ENCODE measurements around the gene PKNOX2.

The PKNOX2 gene

GRCh38 chr11:125360066-125360465 lies 195.5 kb downstream of the PKNOX2 start:
- no peak for DNase-seq (ENCODE audit: low read depth)

GRCh38 chr11:125364121-125364826 lies 199.7 kb downstream of the PKNOX2 start:
- DNase-seq (ENCODE audit: low read depth), result no peak

- DNase-seq (ENCODE audit: low read depth), result no peak
Observed at GRCh38 chr11:125365196-125365931, 200.8 kb downstream of the PKNOX2 start.

DNA sequence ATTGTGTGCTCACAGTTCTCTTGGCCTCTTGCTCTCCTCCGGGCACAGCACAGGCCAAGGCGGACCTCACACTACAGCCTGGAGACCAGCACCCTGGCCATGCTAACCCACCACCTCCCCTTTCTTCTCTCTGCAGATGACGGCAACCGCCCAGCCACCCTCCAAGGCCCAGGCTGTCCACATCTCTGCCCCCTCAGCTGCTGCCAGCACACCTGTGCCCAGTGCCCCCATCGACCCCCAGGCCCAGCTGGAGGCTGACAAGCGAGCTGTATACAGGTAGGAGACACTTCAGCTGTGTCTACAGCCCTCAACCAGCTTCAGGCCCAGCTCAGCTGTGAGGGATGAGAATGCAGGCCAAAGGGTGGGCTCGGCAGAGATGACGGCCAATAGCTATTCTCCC lies 203.2 kb downstream of the PKNOX2 start:
- DNase-seq (ENCODE audit: low read depth), result no peak

DNA sequence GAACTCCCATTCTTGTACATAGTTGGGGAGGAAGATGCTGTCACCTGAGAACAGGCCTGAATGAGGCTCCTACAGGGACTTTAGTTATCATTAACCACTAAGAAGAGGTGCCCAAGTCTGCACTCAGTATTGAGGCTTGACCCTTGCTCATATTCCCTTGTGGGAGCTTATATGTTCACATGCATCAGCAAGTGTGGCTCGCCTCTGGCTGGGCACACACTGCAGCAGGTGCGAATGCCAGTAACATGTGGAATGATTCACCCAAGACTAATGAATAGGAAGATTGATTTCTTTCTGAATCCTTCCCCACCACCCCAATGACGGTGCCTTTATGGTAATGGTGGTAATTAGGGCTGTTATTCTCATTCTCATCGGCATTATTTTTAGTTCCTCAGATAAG lies 204.2 kb downstream of the PKNOX2 start:
- DNase-seq (ENCODE audit: low read depth), result no peak

DNA sequence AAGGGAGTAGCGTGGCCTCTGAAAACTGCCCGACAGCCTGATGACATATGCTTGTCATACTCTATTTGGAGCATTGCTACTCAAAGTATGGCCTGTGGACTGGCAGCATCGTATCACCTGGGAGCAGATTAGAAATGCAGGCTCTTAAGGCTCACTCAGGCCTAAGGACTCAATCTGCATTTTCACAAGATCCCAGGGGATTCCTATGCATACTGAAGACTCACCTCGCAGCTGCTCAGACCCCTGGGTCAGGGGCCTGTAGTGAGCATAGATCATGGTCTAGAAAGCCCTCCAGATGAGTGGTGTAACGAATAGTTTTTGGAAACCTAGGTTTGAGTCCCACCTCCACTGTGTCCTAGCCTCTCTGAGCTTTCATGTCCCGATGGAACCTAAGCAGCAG lies 205.3 kb downstream of the PKNOX2 start:
- DNase-seq (ENCODE audit: low read depth), result no peak

DNA sequence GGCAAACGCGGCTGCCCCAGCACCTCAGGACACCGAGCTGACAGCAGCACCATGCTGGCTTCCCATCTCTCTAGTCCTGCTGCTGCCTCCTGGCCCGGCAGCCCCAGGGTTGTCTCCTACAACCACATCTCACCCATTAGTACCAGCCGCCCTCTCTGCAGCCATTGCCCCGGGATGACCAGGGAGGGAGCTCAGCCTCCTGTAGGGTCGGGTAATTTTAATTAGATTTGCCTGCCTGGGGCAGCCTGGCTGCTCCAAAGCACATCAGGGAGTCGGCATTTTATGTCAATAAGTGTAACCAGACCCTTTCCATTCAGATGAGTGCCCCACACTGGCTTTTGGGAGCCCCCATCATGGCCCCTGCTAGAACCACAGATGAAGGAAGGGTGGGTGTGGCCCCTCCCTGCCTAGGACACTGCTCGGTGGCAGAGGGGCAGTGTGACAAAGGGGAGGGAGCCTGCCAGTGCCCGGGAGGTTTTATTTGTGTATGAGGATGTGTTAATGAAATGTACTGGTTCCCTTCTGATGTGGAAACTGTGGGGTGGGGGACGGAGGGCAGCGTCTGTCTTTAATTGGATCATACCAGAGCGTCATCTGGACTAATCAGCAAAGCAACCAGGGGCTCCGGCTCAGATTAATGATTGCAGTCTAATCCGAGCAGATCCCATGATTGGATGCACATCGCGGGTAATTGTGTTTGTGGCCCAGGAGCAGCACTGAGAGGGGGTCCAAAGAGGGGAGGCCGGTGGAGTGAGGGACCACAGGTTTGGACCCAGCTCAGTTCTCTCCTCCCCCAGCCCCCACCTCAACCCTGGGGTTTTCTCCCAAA lies 206.2 kb downstream of the PKNOX2 start:
- no peak for DNase-seq (ENCODE audit: low read depth)

GRCh38 chr11:125371431-125371935 lies 206.9 kb downstream of the PKNOX2 start:
- no peak for DNase-seq (ENCODE audit: low read depth)

DNA sequence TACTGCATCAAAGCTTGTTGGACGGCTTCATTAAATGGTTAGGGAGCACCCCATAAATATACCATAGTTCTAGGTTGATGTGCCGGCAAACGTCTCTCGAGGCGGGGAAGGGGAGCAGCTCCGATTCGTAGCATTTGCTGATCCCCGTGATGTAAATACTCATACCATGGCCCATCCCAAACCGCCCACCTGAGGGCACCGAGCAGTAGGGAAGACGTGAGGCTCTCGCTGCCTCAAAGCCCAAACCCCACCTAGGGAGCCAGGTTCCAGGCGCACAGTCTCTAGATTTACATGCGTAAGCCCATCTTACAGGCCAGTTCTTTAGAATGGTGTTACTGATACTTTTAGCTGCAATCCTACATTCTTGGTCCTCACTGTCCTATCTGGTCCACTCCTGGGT lies 207.5 kb downstream of the PKNOX2 start:
- no peak for DNase-seq (ENCODE audit: low read depth)

DNA sequence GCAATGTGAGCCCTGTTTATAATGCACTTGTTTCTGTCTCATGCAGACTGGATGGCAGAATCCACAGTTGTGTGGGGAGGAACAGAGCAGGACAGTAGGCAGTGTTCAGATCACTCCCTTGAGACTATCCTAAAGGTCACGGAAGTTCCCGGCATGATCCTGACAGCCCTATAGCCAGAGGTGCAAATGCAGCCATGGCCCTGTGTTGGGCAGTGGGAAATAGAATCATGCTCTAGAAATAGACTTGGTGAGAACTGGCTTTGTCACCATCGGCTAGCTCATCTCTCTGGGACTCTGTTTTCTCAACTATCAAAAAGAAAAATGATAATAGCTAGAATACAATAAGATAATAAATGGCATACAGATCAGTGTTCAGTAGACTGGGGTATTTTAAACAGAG lies 208.4 kb downstream of the PKNOX2 start:
- DNase-seq (ENCODE audit: low read depth), result no peak

DNA sequence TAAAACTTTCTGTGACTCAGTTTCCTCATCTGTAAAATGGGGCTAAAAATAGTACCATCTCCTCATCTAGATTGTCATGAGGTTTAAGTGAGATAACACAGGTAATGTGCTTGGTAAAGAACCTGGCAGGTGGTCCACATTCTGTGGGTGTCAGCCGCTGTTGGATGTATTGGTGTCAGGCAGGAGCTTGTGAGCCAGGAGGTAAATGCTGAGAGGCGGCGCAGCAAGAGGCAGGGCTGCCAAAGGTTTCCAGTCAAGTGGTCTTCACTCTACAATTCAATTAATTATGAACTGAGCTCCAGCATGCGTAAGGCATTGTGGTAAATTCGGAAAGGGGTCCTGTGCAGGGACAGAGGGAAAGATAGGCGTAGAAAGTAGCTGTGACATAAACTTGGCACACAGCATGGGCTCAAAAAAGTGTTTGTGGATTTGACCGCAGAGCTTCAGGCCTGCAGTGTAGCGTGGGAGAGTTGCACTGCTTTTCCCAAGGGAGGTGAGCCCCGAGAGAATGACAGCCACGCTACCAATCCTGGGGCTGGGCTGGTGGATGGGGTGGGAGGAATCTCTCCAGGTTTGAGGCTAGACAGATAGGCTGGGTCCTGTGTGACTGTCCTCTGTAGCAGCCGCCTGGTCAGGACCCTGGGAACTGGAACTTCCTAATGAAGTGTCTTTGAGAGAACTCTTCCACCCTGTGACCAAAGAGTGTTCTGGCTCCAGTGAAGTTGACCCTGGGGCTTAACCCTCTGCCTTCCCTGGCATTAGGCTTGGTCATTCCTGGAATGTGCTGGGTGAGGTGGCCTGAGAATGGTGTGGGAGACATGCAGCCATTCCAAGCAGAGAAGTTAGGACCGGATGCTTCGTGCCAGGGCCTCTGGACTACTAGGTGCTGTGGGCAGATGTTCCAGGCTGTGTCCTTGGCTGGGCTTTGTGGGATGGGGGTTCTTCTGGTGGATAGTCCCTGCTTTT lies 209.2 kb downstream of the PKNOX2 start:
- no peak for DNase-seq (ENCODE audit: low read depth)

GRCh38 chr11:125374398-125374797 lies 209.8 kb downstream of the PKNOX2 start:
- no peak for DNase-seq (ENCODE audit: low read depth)

- no peak for DNase-seq (ENCODE audit: low read depth)
Observed at GRCh38 chr11:125375146-125375545, 210.6 kb downstream of the PKNOX2 start.

- DNase-seq (ENCODE audit: low read depth), result no peak
Observed at GRCh38 chr11:125376117-125376516, 211.6 kb downstream of the PKNOX2 start.

GRCh38 chr11:125376856-125377255 lies 212.3 kb downstream of the PKNOX2 start:
- no peak for DNase-seq (ENCODE audit: low read depth)

- no peak for DNase-seq (ENCODE audit: low read depth)
Observed at GRCh38 chr11:125378083-125378482, 213.5 kb downstream of the PKNOX2 start.

DNA sequence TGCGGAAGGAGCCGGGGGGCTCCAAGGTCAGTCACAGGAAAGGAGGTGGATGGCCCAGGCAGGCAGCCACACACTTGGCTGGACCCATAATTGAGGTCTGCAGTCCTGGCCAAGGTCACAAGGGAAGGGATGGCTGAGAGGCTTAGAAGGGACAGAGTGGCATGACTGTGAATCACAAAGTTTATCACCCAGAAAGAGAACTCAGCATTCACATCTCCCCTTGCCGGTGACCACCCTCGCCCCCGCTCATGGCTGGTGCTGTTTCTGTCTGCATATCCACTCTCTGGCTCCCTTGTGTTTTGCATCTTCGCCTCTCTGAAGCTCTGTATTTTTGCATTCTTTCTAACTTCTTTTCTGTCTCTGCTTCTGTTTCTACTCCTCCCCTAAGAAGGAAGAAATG lies 214.0 kb downstream of the PKNOX2 start:
- DNase-seq (ENCODE audit: low read depth), result no peak

GRCh38 chr11:125379565-125379964 lies 215.0 kb downstream of the PKNOX2 start:
- no peak for DNase-seq (ENCODE audit: low read depth)

DNA sequence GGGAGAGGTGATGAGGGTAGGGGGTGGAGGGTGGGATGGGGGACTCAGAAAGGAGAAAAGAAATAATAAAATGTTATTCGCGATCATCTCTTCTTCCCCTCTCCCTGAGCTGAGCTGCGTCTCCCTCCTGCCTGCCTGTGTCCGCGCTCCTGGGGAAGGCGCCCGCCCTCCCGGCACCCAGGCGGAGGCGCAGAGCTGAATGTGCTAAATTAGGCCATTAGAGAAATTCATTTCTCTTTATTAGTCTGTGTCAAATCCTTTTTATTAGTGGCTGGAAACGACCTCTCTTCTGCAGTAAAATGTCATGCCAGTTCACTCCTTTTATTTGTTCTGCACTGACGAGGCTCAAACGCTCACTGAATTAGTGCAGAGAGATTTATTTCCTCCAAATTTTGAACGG lies 215.4 kb downstream of the PKNOX2 start:
- DNase-seq (ENCODE audit: low read depth), result no peak

GRCh38 chr11:125380756-125381445 lies 216.3 kb downstream of the PKNOX2 start:
- no peak for DNase-seq (ENCODE audit: low read depth)

Data from T follicular helper cell (primary cell).